GM10248 (cell line): ENCODE measurements around the gene INPP5D.
A peak's percentile ranks its signal among the peaks of the same experiment; 100 is the strongest.
"Not testable (repeated sequence)": the region's sequence is repeated elsewhere in the genome, so short reads cannot be mapped to it uniquely, and the experiment has no call there.

Source experiments
- CTCF ChIA-PET: fragments of 300-600 bp; sonication (Branson Sonifier 250); formaldehyde crosslinking; extraction: SDS; loops from one replicate; lab custom pipeline; 2021; ENCODE audit warnings: antibody characterized with exemption; lab: Yijun Ruan, JAX
- POLR2A ChIA-PET: fragments of 350-650 bp; sonication (Branson Sonifier 250); formaldehyde crosslinking; extraction: SDS; loops from one replicate; lab custom pipeline; 2020; ENCODE audit warnings: antibody characterized with exemption; lab: Yijun Ruan, JAX
- DNase-seq: peaks from one replicate; pipeline ENCODE4 v3.0.0; 2012; ENCODE audit errors: extremely low spot score
- CTCF ChIP-seq: IDR thresholded peaks from 2 replicates; pipeline ENCODE4 v1.5.1; 2012; ENCODE audit warnings: mild to moderate bottlenecking, low read depth; ENCODE audit errors: extremely low read depth, missing control alignments, control extremely low read depth

Gene INPP5D

GRCh38 chr2:233093166-233093448, 33.0 kb downstream of the INPP5D start:
- ChIA-PET POLR2A (interaction anchor here (0.7 kb wide), 1 partner anchor 9 kb away, joined by 4 read pairs; no protein-coding TSS in a partner anchor), CTCF (interaction anchor here (1.1 kb wide), 1 partner anchor 158 kb away, joined by 3 read pairs; the partner anchor contains the start of gene ATG16L1)
- DNase-seq: no peak
- no peak for TF ChIP-seq CTCF

- no peak for DNase-seq
- CTCF ChIA-PET: interaction anchor here (1.1 to 1.6 kb wide), 3 partner anchors 13 to 158 kb away, joined by 3 read pairs; partner anchors contain the start of gene ATG16L1
- POLR2A ChIA-PET: interaction anchor here (0.7 kb wide), 1 partner anchor 10 kb away, joined by 4 read pairs; no protein-coding TSS in a partner anchor
Measured at GRCh38 chr2:233093721-233094120, 33.6 kb downstream of the INPP5D start.

GRCh38 chr2:233094614-233095013, 34.5 kb downstream of the INPP5D start:
- POLR2A ChIA-PET: interaction anchor here (1.3 kb wide), 1 partner anchor 13 kb away, joined by 5 read pairs; no protein-coding TSS in a partner anchor
- no peak for TF ChIP-seq CTCF
- CTCF ChIA-PET: interaction anchor here (1.4 to 1.6 kb wide), 2 partner anchors 14 kb away, joined by 3 read pairs; no protein-coding TSS in a partner anchor

More at GRCh38 chr2:233093721-233094120, 33.6 kb downstream of the INPP5D start:
- TF ChIP-seq CTCF: no peak

GRCh38 chr2:233096006-233096405, 35.9 kb downstream of the INPP5D start:
- ChIA-PET CTCF (interaction anchor here (1.4 to 7.2 kb wide), 3 partner anchors 10 to 35 kb away, joined by 4 to 51 read pairs (median 5); no protein-coding TSS in a partner anchor), POLR2A (interaction anchor here (0.6 to 1.3 kb wide), 2 partner anchors 12 to 147 kb away, joined by 5 to 6 read pairs; no protein-coding TSS in a partner anchor)
- TF ChIP-seq CTCF: no peak
- DNase-seq: no peak

More at GRCh38 chr2:233094614-233095013, 34.5 kb downstream of the INPP5D start:
- DNase-seq: no peak

GRCh38 chr2:233098618-233099017, 38.5 kb downstream of the INPP5D start:
- DNase-seq: no peak
- ChIA-PET POLR2A (no interaction called here), CTCF (interaction anchor here (1.2 to 7.2 kb wide), 7 partner anchors 10 to 169 kb away, joined by 3 to 51 read pairs (median 3); no protein-coding TSS in a partner anchor)
- peak; percentile 24 for TF ChIP-seq CTCF

GRCh38 chr2:233099820-233100191, 39.7 kb downstream of the INPP5D start:
- CTCF ChIA-PET: interaction anchor here (1.1 to 7.2 kb wide), 14 partner anchors 9 to 168 kb away, joined by 3 to 51 read pairs (median 4); no protein-coding TSS in a partner anchor

More at GRCh38 chr2:233099820-233100191, 39.7 kb downstream of the INPP5D start:
- not testable (repeated sequence) for DNase-seq
- POLR2A ChIA-PET: interaction anchor here (1.2 to 1.3 kb wide), 2 partner anchors 13 to 39 kb away, joined by 4 to 7 read pairs; partner anchors contain the start of gene INPP5D
